Measurements from ENCODE around the gene KSR1.

KSR1 gene

DNA sequence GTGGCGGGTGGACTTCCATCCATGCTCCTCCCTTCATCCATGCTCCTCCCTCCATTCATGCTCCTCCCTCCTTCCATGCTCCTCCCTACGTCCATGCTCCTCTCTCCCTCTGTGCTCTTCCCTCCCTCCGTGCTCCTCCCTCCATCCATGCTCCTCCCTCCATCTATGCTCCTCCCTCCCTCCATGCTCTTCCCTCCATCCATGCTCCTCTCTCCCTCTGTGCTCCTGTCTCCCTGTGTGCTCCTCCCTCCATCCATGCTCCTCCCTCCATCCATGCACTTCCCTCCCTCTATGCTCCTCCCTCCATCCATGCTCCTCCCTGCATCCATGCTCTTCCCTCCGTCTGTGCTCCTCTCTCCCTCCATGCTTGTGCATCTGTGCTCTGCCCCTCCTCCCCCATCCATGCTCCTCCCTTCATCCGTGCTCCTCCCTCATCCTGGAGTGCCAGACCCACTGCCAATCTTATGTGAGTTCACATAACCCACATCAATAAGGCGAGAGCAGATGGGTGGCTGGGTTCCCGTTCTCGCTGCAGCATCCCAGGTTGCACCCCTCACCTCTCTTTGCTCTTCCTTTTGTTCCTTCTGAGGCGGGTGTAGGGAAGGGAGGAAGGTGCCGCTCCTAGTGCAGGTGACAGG is 22.8 kb downstream of the KSR1 start:
- DNase-seq (ENCODE audit: extremely low spot score): no peak
- POLR2A ChIA-PET: no interaction called here
- CTCF ChIA-PET: no interaction called here
- no peak for TF ChIP-seq ARNT (IDR thresholded peaks at IDR 0.05)
- TF ChIP-seq BHLHE40 (IDR thresholded peaks at IDR 0.05; ENCODE audit: borderline replicate concordance): no peak
- no peak for TF ChIP-seq FOXM1 (IDR thresholded peaks at IDR 0.05; ENCODE audit: borderline replicate concordance)
- no peak for TF ChIP-seq NFRKB (IDR thresholded peaks at IDR 0.05)
- TF ChIP-seq LEF1 (IDR thresholded peaks at IDR 0.05; ENCODE audit: borderline replicate concordance): no peak
- TF ChIP-seq FOXA1 (IDR thresholded peaks at IDR 0.05): no peak
- TF ChIP-seq SP1 (IDR thresholded peaks at IDR 0.05): no peak
- TF ChIP-seq, protein P1, sequence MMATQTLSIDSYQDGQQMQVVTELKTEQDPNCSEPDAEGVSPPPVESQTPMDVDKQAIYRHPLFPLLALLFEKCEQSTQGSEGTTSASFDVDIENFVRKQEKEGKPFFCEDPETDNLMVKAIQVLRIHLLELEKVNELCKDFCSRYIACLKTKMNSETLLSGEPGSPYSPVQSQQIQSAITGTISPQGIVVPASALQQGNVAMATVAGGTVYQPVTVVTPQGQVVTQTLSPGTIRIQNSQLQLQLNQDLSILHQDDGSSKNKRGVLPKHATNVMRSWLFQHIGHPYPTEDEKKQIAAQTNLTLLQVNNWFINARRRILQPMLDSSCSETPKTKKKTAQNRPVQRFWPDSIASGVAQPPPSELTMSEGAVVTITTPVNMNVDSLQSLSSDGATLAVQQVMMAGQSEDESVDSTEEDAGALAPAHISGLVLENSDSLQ (IDR thresholded peaks at IDR 0.05): no peak
- no peak for TF ChIP-seq HDGF (IDR thresholded peaks at IDR 0.05; ENCODE audit: borderline replicate concordance)
- no peak for TF ChIP-seq TARDBP (IDR thresholded peaks at IDR 0.05)

DNA sequence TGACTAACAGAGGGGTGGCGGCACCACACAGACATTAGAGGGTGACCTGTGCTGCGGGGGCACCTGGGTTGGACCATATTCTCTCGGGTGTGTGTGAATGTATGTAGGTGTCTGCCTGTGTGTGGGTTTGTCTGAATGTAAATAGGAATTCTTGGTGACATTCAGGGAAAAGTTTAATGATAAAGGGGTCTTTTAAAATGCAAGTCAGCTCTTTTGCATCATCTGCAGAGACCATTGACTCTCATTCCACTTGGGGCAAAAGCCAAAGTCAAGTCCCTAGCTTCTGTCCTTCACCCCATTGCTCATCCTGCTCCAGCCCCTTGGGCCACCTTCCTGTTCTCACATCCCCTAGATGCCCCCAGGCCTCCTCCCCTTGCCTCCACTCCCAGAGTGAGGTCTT is 23.6 kb downstream of the KSR1 start:
- CTCF ChIA-PET: no interaction called here
- POLR2A ChIA-PET: no interaction called here
- DNase-seq (ENCODE audit: extremely low spot score): no peak
- TF ChIP-seq LEF1 (IDR thresholded peaks at IDR 0.05; ENCODE audit: borderline replicate concordance): no peak
- no peak for TF ChIP-seq CTBP1 (IDR thresholded peaks at IDR 0.05; ENCODE audit: borderline replicate concordance)
- no peak for TF ChIP-seq FOXK2 (IDR thresholded peaks at IDR 0.05)
- TF ChIP-seq BHLHE40 (IDR thresholded peaks at IDR 0.05; ENCODE audit: borderline replicate concordance): no peak
- TF ChIP-seq, protein P1 (IDR thresholded peaks at IDR 0.05): no peak
- TF ChIP-seq L3MBTL2 (conservative IDR thresholded peaks at IDR 0.05): no peak

DNA sequence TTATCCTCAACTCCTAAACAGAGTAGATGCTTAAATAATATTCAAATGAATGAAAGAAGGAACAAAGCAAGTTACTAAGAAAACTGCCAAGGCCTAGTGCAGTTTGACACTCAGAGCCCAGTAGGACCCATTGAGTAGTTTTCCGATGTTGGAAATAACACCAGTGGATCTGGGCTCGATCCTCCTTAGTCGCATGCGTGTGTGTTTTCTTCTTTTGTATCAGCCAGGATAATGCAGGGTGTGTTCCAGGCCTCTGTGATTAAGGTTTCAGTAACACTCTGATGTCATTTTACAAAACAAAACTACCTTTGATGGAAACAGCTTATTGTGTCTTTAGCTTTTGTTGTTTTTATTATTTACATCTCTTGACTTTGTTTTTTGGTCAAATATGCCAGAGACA is 24.5 kb downstream of the KSR1 start:
- CTCF ChIA-PET: no interaction called here
- POLR2A ChIA-PET: no interaction called here
- no peak for TF ChIP-seq SUZ12 (IDR thresholded peaks at IDR 0.05)
- no peak for TF ChIP-seq SP1 (IDR thresholded peaks at IDR 0.05)
- TF ChIP-seq, protein P1 (IDR thresholded peaks at IDR 0.05): no peak
- no peak for TF ChIP-seq FOXM1 (IDR thresholded peaks at IDR 0.05; ENCODE audit: borderline replicate concordance)
- no peak for TF ChIP-seq NFRKB (IDR thresholded peaks at IDR 0.05)
- no peak for TF ChIP-seq BHLHE40 (IDR thresholded peaks at IDR 0.05; ENCODE audit: borderline replicate concordance)
- TF ChIP-seq FOXK2 (IDR thresholded peaks at IDR 0.05): no peak
- no peak for TF ChIP-seq LEF1 (IDR thresholded peaks at IDR 0.05; ENCODE audit: borderline replicate concordance)
- TF ChIP-seq FOXA1 (IDR thresholded peaks at IDR 0.05): no peak
- no peak for TF ChIP-seq CTBP1 (IDR thresholded peaks at IDR 0.05; ENCODE audit: borderline replicate concordance)
- no peak for TF ChIP-seq ARNT (IDR thresholded peaks at IDR 0.05)
- TF ChIP-seq HDGF (IDR thresholded peaks at IDR 0.05; ENCODE audit: borderline replicate concordance): no peak
- no peak for TF ChIP-seq ELF4 (IDR thresholded peaks at IDR 0.05)
- TF ChIP-seq ZNF384 (IDR thresholded peaks at IDR 0.05): no peak
- no peak for DNase-seq (ENCODE audit: extremely low spot score)

DNA sequence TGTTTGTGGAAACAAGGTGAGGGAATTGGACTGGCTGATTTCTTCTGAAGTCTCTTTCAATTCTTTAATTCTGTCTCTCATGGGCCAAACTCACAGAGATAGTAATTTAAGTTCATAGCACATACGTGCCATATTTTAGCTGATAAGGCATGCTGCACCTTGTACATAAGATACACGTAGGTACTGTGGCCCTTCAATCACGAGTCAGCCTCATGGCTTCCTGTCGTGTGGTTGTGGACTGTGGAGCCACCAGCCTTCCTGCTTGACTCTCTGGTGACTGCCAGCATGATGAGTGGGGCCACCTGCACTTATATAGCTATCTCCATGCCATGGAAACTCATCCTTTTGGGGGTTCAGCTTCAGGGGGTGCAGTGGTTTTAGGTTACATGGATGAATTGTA is 25.1 kb downstream of the KSR1 start:
- POLR2A ChIA-PET: no interaction called here

DNA sequence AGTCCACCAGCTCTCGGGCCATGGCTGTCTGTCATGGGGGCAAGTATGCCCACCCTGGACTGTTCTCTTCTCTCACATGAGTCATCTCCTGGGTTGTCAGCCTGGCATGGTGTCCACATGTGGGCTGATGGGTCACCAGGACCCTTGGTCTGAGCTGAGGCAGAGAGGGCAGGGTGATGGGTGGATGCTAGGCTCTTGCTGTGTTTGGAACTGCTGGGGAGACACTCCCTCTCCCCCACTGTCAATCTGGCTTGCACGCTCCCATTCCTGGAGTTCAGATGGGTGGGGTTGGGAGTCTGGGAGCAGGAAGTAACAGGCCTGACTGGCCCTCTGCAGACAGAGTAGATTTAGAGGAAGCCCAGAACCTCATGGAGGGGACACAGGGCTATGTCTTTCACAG is 28.9 kb downstream of the KSR1 start:
- TF ChIP-seq SUZ12 (IDR thresholded peaks at IDR 0.05): no peak
- no peak for TF ChIP-seq BHLHE40 (IDR thresholded peaks at IDR 0.05; ENCODE audit: borderline replicate concordance)
- TF ChIP-seq LEF1 (IDR thresholded peaks at IDR 0.05; ENCODE audit: borderline replicate concordance): no peak
- no peak for TF ChIP-seq HDGF (IDR thresholded peaks at IDR 0.05; ENCODE audit: borderline replicate concordance)
- ChIA-PET CTCF (no interaction called here), POLR2A (no interaction called here)
- no peak for DNase-seq (ENCODE audit: extremely low spot score)

More for the DNA sequence above, 25.1 kb downstream of the KSR1 start:
- no peak for DNase-seq (ENCODE audit: extremely low spot score)
- TF ChIP-seq LEF1 (IDR thresholded peaks at IDR 0.05; ENCODE audit: borderline replicate concordance) (no peak), SUZ12 (IDR thresholded peaks at IDR 0.05) (no peak), CTBP1 (IDR thresholded peaks at IDR 0.05; ENCODE audit: borderline replicate concordance) (no peak), FOXA1 (IDR thresholded peaks at IDR 0.05) (no peak), ELF4 (IDR thresholded peaks at IDR 0.05) (no peak)
- TF ChIP-seq, protein P1 (IDR thresholded peaks at IDR 0.05): no peak
- CTCF ChIA-PET: no interaction called here

DNA sequence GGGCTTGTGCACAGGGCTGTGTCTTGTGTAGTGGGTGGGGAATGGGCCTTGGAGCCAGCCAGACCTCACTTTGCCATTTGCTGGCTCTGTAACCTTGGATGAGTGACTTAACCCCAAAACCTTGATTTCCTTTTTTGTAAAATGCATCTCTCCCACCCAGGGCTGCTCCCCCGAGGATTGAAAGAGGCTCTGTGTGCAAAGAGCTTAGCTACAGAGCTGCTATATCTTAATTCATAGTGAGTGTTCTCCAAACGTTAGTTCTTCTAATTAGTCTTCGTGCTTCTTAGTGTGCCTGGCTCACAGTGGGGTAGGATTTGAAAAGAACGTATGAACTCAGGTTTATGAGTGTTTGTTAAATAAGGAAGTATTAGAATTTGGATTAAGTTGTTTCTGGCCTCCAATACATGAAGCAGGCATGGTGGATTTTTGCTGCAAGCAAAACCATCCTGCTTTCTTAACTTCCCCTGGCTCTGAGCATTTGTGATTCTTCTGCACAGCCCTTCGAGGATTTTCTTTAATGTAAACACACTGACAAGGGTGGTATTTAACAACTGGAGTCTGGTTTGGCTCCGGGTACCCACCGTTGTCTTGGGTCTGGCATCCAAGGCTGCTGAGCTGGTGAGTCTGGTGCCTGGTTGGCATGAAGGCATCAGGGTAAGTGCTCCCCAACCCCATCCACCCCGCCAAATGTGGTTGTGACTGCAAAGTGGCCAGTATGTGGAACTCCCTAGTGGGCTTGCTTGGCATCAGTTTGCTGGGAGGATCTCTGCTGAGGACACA is 29.7 kb downstream of the KSR1 start:
- TF ChIP-seq LEF1 (IDR thresholded peaks at IDR 0.05; ENCODE audit: borderline replicate concordance): no peak
- ChIA-PET CTCF (interaction anchor here (0.5 kb wide), 1 partner anchor 138 kb away, joined by 4 read pairs; no protein-coding TSS in a partner anchor), POLR2A (no interaction called here)
- no peak for DNase-seq (ENCODE audit: extremely low spot score)
